AG10803 (cell line): ENCODE data around the gene ANKRD34C.

Source experiments
- DNase-seq: peaks from one replicate; pipeline ENCODE4 v3.0.0; 2010; ENCODE audit warnings: low read depth
- H3K4me3 ChIP-seq: 2 replicates; pipeline ENCODE4 v1.5.1; 2011; ENCODE audit warnings: mild to moderate bottlenecking, low read length, control low read depth
- CTCF ChIP-seq: conservative IDR thresholded peaks from 2 replicates; pipeline ENCODE4 v1.5.1; 2011; ENCODE audit warnings: mild to moderate bottlenecking, low read length, control low read depth, inconsistent platforms

Gene ANKRD34C

DNA sequence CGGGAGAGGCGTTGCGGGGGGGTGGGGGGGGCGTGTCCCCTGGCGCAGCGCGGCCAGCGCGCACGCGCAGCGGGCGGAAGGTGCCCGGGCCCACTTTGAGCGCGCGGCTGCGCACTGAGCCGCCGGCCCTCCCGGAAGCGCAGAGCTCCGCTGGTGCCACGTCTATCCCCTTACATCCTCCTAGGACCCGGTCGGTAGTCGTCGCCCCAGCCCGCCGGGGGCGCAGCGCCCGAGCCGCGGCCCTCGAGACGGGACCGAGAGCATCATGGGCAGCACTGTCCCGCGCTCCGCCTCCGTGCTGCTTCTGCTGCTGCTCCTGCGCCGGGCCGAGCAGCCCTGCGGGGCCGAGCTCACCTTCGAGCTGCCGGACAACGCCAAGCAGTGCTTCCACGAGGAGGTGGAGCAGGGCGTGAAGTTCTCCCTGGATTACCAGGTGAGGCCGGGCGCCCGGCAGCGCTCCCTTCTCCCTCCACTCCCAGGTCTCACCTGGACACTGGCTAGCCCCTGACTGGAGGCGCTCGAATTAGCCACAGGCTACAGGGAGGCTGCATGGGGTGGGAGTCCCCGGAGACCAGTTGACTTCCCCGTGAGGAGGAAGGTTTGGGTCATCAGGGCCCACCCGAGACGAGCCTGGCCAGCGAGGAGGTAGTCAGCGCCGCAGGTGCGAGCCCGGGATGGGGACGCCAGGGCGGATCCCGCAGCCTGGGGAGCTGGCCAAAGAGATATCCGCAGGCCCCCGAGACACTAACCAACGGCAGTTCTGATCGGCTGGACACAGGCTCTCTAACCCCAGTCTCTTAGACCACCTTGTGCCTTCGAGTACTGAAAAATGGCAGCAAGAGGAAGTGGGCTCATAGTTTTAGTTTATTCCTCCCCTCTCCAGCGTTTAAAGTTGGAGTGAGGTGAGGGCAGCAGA, 28.7 kb downstream of the ANKRD34C start, which contains the start of gene TMED3:
Gene TMED3 (plus strand): TSS at position 128 of the 916 bp plus-strand sequence. CDS start 138 bp downstream, at position 266.
- DNase-seq, result peak; percentile 82
- peak within 1 kb of the TSS; percentile 97 for H3K4me3 ChIP-seq
- TF ChIP-seq CTCF, result peak; percentile 24

- TF ChIP-seq CTCF, result no peak
- DNase-seq, result no peak
- H3K4me3 ChIP-seq, result peak overlapping the region; percentile 97
Measured at GRCh38 chr15:79311901-79312553, 29.5 kb downstream of the ANKRD34C start.

GRCh38 chr15:79314186-79314585, 31.7 kb downstream of the ANKRD34C start:
- TF ChIP-seq CTCF, result no peak
- no peak for DNase-seq
- no peak overlapping the region for H3K4me3 ChIP-seq

GRCh38 chr15:79314811-79315210, 32.3 kb downstream of the ANKRD34C start:
- no peak for DNase-seq
- no peak for TF ChIP-seq CTCF

DNA sequence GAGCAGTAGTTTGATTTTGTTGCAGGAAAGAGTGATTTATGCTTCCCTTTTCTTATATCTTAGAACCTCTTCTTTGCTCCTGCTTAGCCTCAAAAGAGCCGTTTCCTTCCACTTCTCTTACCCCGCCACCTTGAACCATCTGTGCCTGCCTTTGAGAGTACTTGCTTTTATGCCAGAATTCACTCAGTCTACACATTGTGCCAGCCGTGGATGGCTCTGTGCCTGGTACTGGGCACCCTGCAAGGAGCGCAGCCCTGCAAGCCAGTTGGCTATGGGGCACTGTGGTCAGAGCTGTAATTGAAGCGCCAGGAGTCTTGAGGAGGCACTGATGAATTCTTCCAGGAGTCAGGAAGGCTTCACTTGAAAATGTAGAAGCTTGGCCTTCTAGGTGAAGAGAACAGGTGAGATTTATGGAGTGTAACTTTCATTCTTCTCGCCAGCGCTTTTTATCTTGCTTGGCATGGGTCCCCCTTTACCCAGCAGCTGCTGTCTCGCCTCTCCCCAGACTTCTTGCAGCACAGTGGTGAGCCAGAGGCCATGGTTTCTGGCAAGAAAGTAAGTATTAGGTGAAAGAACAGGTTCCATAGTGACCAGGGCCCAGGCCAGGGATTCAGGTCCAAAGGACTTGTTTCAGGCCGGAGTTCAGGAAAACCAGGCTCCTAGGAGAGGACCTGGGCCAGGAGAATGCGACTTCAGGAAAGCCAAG, 33.3 kb downstream of the ANKRD34C start:
- TF ChIP-seq CTCF, result no peak
- H3K4me3 ChIP-seq, result no peak overlapping the region
- no peak for DNase-seq

More at GRCh38 chr15:79314811-79315210, 32.3 kb downstream of the ANKRD34C start:
- no peak overlapping the region for H3K4me3 ChIP-seq

DNA sequence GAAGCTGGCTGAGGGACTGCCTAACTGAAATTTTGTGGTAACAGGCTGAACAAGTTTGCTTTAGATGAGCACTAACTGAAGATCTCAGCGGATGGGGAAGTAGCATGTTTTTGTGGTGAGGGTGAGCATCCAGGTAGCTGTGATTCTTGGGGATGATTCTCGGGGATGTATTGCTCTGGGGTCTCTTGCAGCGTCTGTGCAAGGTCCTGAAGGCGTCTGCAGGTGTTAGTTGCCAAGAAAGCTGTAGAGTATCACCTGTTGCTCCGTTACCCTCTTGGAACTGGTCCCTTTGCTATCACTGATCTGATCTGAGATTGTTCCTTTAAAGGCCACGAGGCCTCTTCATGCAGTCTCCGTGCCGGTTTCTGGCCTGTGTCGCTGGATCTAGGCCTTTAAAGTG, 34.3 kb downstream of the ANKRD34C start:
- TF ChIP-seq CTCF, result no peak
- no peak for DNase-seq
- H3K4me3 ChIP-seq, result no peak overlapping the region
